Osteoblast (primary cell): ENCODE data around the gene SLC12A1. TPM values are rescaled to one million over a fixed set of nuclear protein-coding genes. Genes with fewer than 3 reads are reported as not detected.

Source experiments
- DNase-seq: peaks from one replicate; pipeline ENCODE4 v3.0.0; 2011; ENCODE audit warnings: low spot score, mixed read lengths; ENCODE audit not compliant: insufficient read length; ENCODE audit errors: missing footprints
- H2AFZ ChIP-seq: 2 replicates; pipeline ENCODE4 v1.6.0; 2011; ENCODE audit warnings: mild to moderate bottlenecking, low read length
- H3K27ac ChIP-seq: 2 replicates; pipeline ENCODE4 v1.5.1; 2011; ENCODE audit warnings: mild to moderate bottlenecking, low read depth, low read length, moderate library complexity
- H3K27me3 ChIP-seq: 2 replicates; pipeline ENCODE4 v1.6.0; 2012; ENCODE audit warnings: mild to moderate bottlenecking, control low read depth, inconsistent platforms, low read length, moderate library complexity; ENCODE audit not compliant: insufficient read depth
- H3K36me3 ChIP-seq: 2 replicates; pipeline ENCODE4 v1.5.1; 2011; ENCODE audit warnings: mild to moderate bottlenecking, low read length, control low read depth, moderate library complexity; ENCODE audit not compliant: insufficient read depth
- H3K4me1 ChIP-seq: 2 replicates; pipeline ENCODE4 v1.5.1; 2011; ENCODE audit warnings: mild to moderate bottlenecking, low read length, control low read depth, moderate library complexity; ENCODE audit not compliant: insufficient read depth
- H3K4me2 ChIP-seq: 2 replicates; pipeline ENCODE4 v1.6.0; 2011; ENCODE audit warnings: mild to moderate bottlenecking, low read length; ENCODE audit not compliant: insufficient read depth
- H3K4me3 ChIP-seq: fragments of 200-600 bp; sonication (generic); 3 replicates; pipeline ENCODE4 v1.5.1; 2012; ENCODE audit warnings: mild to moderate bottlenecking, low read length, inconsistent platforms; ENCODE audit not compliant: insufficient read depth
- H3K79me2 ChIP-seq: 2 replicates; pipeline ENCODE4 v1.6.0; 2012; ENCODE audit warnings: mild to moderate bottlenecking, low read length, control low read depth, inconsistent platforms; ENCODE audit not compliant: insufficient read depth
- H3K9me3 ChIP-seq: 2 replicates; pipeline ENCODE4 v1.5.1; 2011; ENCODE audit warnings: low read depth, low read length, control low read depth
- H4K20me1 ChIP-seq: 2 replicates; pipeline ENCODE4 v1.6.0; 2012; ENCODE audit warnings: mild to moderate bottlenecking, low read length, control low read depth; ENCODE audit not compliant: insufficient read depth
- CTCF ChIP-seq: IDR thresholded peaks from 2 replicates; pipeline ENCODE4 v1.5.1; 2011; ENCODE audit warnings: mild to moderate bottlenecking, low read depth, low read length, moderate library complexity; ENCODE audit errors: extremely low read depth
- total RNA-seq: library from RNA; depleted of rRNA; stranded (reverse); fragments of >200 nt; gene quantifications from 2 replicates; pipeline ENCODE4 v1.2.3, GENCODE V29; 2012

Gene SLC12A1
- total RNA-seq, 1 donor, result not detected

GRCh38 chr15:48306639-48307038 lies 100.5 kb downstream of the SLC12A1 start:
- no peak for TF ChIP-seq CTCF
- H3K36me3 ChIP-seq, result no peaks in the 10 kb centered on the region
- no peaks in the 10 kb centered on the region for H3K9me3 ChIP-seq
- H4K20me1 ChIP-seq, result no peaks in the 10 kb centered on the region
- H3K27ac ChIP-seq, result no peak overlapping the region
- DNase-seq, result no peak
- H3K4me3 ChIP-seq, result no peak overlapping the region
- H2AFZ ChIP-seq, result no peak overlapping the region
- H3K4me2 ChIP-seq, result no peak overlapping the region
- no peaks in the 10 kb centered on the region for H3K4me1 ChIP-seq
- no peaks in the 10 kb centered on the region for H3K79me2 ChIP-seq
- H3K27me3 ChIP-seq, result no peaks in the 10 kb centered on the region

GRCh38 chr15:48307586-48307985 lies 101.5 kb downstream of the SLC12A1 start:
- Histone ChIP-seq H3K4me1 (no peaks in the 10 kb centered on the region), H3K79me2 (no peaks in the 10 kb centered on the region), H3K36me3 (no peaks in the 10 kb centered on the region), H3K4me3 (no peak overlapping the region), H3K27ac (no peak overlapping the region), H3K27me3 (no peaks in the 10 kb centered on the region), H4K20me1 (no peaks in the 10 kb centered on the region), H3K4me2 (no peak overlapping the region), H2AFZ (no peak overlapping the region), H3K9me3 (no peaks in the 10 kb centered on the region)
- DNase-seq, result no peak
- no peak for TF ChIP-seq CTCF

- H3K79me2 ChIP-seq, result no peaks in the 10 kb centered on the region
- H3K27ac ChIP-seq, result no peak overlapping the region
- TF ChIP-seq CTCF, result no peak
- no peaks in the 10 kb centered on the region for H4K20me1 ChIP-seq
- H3K36me3 ChIP-seq, result no peaks in the 10 kb centered on the region
- H3K9me3 ChIP-seq, result no peaks in the 10 kb centered on the region
- no peaks in the 10 kb centered on the region for H3K4me1 ChIP-seq
- H3K27me3 ChIP-seq, result no peaks in the 10 kb centered on the region
- no peak for DNase-seq
- no peak overlapping the region for H3K4me2 ChIP-seq
- H3K4me3 ChIP-seq, result no peak overlapping the region
- H2AFZ ChIP-seq, result no peak overlapping the region
Observed at GRCh38 chr15:48309740-48310139, 103.6 kb downstream of the SLC12A1 start.

- no peak for DNase-seq
Observed at GRCh38 chr15:48313216-48313615, 107.1 kb downstream of the SLC12A1 start.

More at GRCh38 chr15:48313216-48313615, 107.1 kb downstream of the SLC12A1 start:
- Histone ChIP-seq H3K4me2 (no peak overlapping the region), H3K27me3 (no peaks in the 10 kb centered on the region), H3K4me3 (no peak overlapping the region), H3K36me3 (no peaks in the 10 kb centered on the region), H3K79me2 (no peaks in the 10 kb centered on the region), H3K27ac (no peak overlapping the region), H2AFZ (no peak overlapping the region), H3K9me3 (no peaks in the 10 kb centered on the region), H3K4me1 (no peaks in the 10 kb centered on the region), H4K20me1 (no peaks in the 10 kb centered on the region)
- TF ChIP-seq CTCF, result no peak
